ENCODE data around the gene PARP8.

DNA sequence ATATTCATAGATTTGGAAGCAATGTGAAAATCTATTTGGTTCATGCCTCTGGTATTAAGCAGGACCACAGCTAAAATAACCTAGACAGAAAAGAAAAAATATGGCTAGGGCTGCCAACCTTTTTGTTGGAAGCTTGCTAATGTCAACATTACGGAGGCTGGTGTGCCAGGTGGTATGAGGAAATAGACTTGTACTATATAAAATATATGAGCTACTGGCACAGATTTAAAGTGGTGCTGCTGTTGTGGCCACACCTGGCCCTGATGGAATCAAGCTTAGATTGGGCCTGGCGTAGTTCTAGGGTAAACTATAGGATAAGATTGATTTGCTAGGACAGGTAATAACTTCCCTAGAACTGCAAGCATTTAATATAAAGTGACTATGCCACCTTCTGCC, 10.6 kb upstream of the PARP8 start:
- TF ChIP-seq POLR2A (IDR thresholded peaks at IDR 0.05; ENCODE audit: low read length) = no peak
- no peak for TF ChIP-seq GATA1 (IDR thresholded peaks at IDR 0.05; ENCODE audit: low read depth, low read length)
